Fibroblast of skin of left biceps (primary cell): ENCODE measurements around the gene LRRC74A.
A peak's percentile ranks its signal among the peaks of the same experiment; 100 is the strongest.

Experiments used
- DNase-seq, 2 experiments: peaks; one replicate each; pipeline ENCODE4 v3.0.0-alpha.2; 2013; ENCODE audit warnings: low read depth in 2 of 2

Gene LRRC74A

GRCh38 chr14:76810525-76810924 lies 15.7 kb upstream of the LRRC74A start:
- no peak for DNase-seq

GRCh38 chr14:76810953-76811400 lies 15.2 kb upstream of the LRRC74A start:
- DNase-seq, result no peak

GRCh38 chr14:76811561-76811960 lies 14.6 kb upstream of the LRRC74A start:
- DNase-seq, result no peak

GRCh38 chr14:76812093-76812421 lies 14.2 kb upstream of the LRRC74A start:
- DNase-seq, result no peak

GRCh38 chr14:76812422-76813383 lies 13.5 kb upstream of the LRRC74A start, which contains the start of gene ANGEL1:
ANGEL1 (minus strand) TSS chr14:76812882; CDS start chr14:76812827, 55 bp downstream.
- peak; percentile 82 to 83 for DNase-seq

- no peak for DNase-seq
These were observed 11.2 kb upstream of the LRRC74A start for GRCh38 chr14:76814726-76815645.

- no peak for DNase-seq
These were observed 5.5 kb upstream of the LRRC74A start for GRCh38 chr14:76820700-76821099.

GRCh38 chr14:76827696-76828296 lies 1.6 kb downstream of the LRRC74A start:
- DNase-seq, result no peak

GRCh38 chr14:76828339-76829012 lies 2.3 kb downstream of the LRRC74A start:
- no peak for DNase-seq

- DNase-seq, result no peak
These were observed 2.8 kb downstream of the LRRC74A start for GRCh38 chr14:76829013-76829365.

- DNase-seq, result no peak
These were observed 3.6 kb downstream of the LRRC74A start for GRCh38 chr14:76829650-76830421.

- DNase-seq, result no peak
These were observed 4.3 kb downstream of the LRRC74A start for GRCh38 chr14:76830556-76830955.

- DNase-seq, result no peak
These were observed 6.3 kb downstream of the LRRC74A start for GRCh38 chr14:76832503-76832988.

GRCh38 chr14:76833011-76833410 lies 6.8 kb downstream of the LRRC74A start:
- DNase-seq, result no peak

- DNase-seq, result no peak
These were observed 8.0 kb downstream of the LRRC74A start for GRCh38 chr14:76834241-76834661.

GRCh38 chr14:76836029-76836630 lies 9.9 kb downstream of the LRRC74A start:
- no peak for DNase-seq

GRCh38 chr14:76837524-76837923 lies 11.3 kb downstream of the LRRC74A start:
- DNase-seq, result no peak

GRCh38 chr14:76842414-76842813 lies 16.2 kb downstream of the LRRC74A start:
- DNase-seq, result no peak

GRCh38 chr14:76844223-76844622 lies 18.0 kb downstream of the LRRC74A start:
- DNase-seq, result no peak
